ENCODE results near the gene REXO1.

- TF ChIP-seq CTCF (IDR thresholded peaks at IDR 0.05) (no peak), EZH2 (IDR thresholded peaks at IDR 0.05; ENCODE audit: borderline replicate concordance, insufficient read depth, low read depth, low read length, poor library complexity, severe bottlenecking) (no peak)
These were observed 36.8 kb downstream of the REXO1 start for GRCh38 chr19:1811472-1811894.
